GM10266 (cell line): ENCODE measurements around the gene CHD9NB.

Experiments
- DNase-seq: peaks from one replicate; pipeline ENCODE4 v3.0.0; 2012; ENCODE audit errors: extremely low spot score
- TF ChIP-seq, protein P1 (sequence below): IDR thresholded peaks from 2 replicates; pipeline ENCODE4 v1.5.1; 2012; ENCODE audit warnings: mild to moderate bottlenecking, low read depth; ENCODE audit not compliant: control insufficient read depth, insufficient read depth; ENCODE audit errors: missing control alignments

The CHD9NB gene

GRCh38 chr16:53089434-53090285 lies 37.0 kb upstream of the CHD9NB start:
- no peak for DNase-seq
- TF ChIP-seq, protein P1, sequence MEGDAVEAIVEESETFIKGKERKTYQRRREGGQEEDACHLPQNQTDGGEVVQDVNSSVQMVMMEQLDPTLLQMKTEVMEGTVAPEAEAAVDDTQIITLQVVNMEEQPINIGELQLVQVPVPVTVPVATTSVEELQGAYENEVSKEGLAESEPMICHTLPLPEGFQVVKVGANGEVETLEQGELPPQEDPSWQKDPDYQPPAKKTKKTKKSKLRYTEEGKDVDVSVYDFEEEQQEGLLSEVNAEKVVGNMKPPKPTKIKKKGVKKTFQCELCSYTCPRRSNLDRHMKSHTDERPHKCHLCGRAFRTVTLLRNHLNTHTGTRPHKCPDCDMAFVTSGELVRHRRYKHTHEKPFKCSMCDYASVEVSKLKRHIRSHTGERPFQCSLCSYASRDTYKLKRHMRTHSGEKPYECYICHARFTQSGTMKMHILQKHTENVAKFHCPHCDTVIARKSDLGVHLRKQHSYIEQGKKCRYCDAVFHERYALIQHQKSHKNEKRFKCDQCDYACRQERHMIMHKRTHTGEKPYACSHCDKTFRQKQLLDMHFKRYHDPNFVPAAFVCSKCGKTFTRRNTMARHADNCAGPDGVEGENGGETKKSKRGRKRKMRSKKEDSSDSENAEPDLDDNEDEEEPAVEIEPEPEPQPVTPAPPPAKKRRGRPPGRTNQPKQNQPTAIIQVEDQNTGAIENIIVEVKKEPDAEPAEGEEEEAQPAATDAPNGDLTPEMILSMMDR, result no peak

GRCh38 chr16:53087101-53087500 lies 34.4 kb upstream of the CHD9NB start:
- TF ChIP-seq, protein P1, result no peak
- no peak for DNase-seq

DNA sequence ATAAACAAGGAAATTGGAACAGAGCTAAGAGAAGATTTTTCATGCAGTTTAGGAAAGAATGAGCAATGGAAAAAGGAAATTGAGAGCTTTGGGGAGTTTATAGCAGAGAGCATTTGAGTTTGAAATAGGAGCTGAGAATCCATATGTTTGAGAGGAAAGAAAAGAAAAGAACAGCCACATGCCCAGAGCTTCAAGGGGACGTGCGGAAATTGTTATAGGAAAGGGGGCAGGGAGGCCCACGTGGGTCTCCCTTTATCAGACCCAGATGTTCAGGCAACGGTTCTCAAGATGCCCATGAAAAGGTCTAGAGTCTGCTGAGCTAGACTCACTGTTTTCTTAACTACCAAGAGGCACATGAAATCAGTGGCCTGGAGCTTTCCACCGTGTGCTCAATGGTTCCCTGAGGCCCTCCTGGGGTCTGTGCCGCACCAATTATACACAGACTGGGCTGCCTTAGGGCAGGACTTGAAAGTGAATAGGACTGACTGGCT lies 33.3 kb upstream of the CHD9NB start:
- TF ChIP-seq, protein P1, result no peak
- DNase-seq, result no peak

GRCh38 chr16:53085369-53085843 lies 32.7 kb upstream of the CHD9NB start:
- no peak for DNase-seq
- TF ChIP-seq, protein P1, result no peak

DNA sequence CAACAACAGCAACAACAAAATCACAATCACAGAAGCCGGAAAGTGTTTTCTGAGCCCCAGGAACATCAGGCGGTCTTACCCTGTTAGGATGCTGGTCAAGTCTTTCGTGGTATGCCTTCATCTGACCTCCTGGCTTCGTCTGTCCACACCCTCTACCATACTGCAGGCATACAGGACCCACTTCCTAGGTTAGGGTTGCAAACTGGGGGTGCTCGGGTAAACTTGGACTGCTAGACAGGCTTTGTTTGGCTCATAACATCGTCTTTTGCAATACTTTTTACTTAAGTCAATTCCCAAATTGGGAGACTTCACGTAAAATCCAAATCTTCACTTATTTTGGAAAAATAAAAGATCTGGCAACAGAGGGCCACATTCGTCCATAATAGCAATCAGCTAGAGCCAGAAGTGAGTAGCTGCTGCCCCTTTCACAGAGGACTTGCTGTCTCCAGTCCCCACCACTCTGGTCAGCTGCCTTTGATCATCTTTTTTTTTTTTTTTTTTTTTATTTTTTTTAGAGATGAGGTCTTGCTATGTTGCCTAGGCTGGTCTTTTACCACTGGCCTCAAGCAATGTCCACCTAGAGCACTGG lies 32.1 kb upstream of the CHD9NB start:
- no peak for DNase-seq
- TF ChIP-seq, protein P1, result no peak

GRCh38 chr16:53084141-53084541 lies 31.4 kb upstream of the CHD9NB start:
- no peak for DNase-seq
- TF ChIP-seq, protein P1, result no peak

- DNase-seq, result no peak
Observed at GRCh38 chr16:53083119-53083518, 30.4 kb upstream of the CHD9NB start.

More at GRCh38 chr16:53083119-53083518, 30.4 kb upstream of the CHD9NB start:
- TF ChIP-seq, protein P1, result no peak
